SK-N-SH treated with all-trans-retinoic acid at 6 μM for 48 hours (cell line): ENCODE results near the gene EARS2.

Experiments used
- ATAC-seq: fragments of 200-7000 bp; cut with Tn5 transposase; 3 replicates; pipeline ENCODE4 v1.9.1; 2020; ENCODE audit warnings: mild to moderate bottlenecking, moderate library complexity
- ARNTL ChIP-seq: fragments of 450-650 bp; formaldehyde crosslinking; IDR thresholded peaks from 2 replicates; pipeline ENCODE4 v1.5.0; 2020; ENCODE audit warnings: low read depth, mild to moderate bottlenecking, moderate library complexity, borderline replicate concordance
- BACH2 ChIP-seq: fragments of 250-450 bp; sonication (Bioruptor Pico); IDR thresholded peaks from 2 replicates; pipeline ENCODE4 v1.9.0; 2021; ENCODE audit warnings: mild to moderate bottlenecking, borderline replicate concordance
- CREB5 ChIP-seq: fragments of 250-450 bp; sonication (Bioruptor Pico); IDR thresholded peaks from 2 replicates; pipeline ENCODE4 v1.5.1; 2020; ENCODE audit warnings: low read depth, mild to moderate bottlenecking, moderate library complexity
- CSRNP3 ChIP-seq: fragments of 250-450 bp; sonication (Bioruptor Pico); IDR thresholded peaks from 2 replicates; pipeline ENCODE4 v1.5.1; 2021; ENCODE audit warnings: mild to moderate bottlenecking, moderate library complexity
- ESRRG ChIP-seq: fragments of 250-450 bp; sonication (Bioruptor Pico); IDR thresholded peaks from 2 replicates; pipeline ENCODE4 v1.6.1; 2021; ENCODE audit warnings: mild to moderate bottlenecking
- GLIS3 ChIP-seq: fragments of 250-450 bp; sonication (Bioruptor Pico); IDR thresholded peaks from 2 replicates; pipeline ENCODE4 v1.5.0; 2020; ENCODE audit warnings: mild to moderate bottlenecking, moderate library complexity
- ISL1 ChIP-seq: fragments of 250-450 bp; sonication (Bioruptor Pico); IDR thresholded peaks from 2 replicates; pipeline ENCODE4 v2.1.2; 2022; ENCODE audit warnings: mild to moderate bottlenecking, moderate library complexity
- OSR1 ChIP-seq: fragments of 250-450 bp; sonication (Bioruptor Pico); IDR thresholded peaks from 2 replicates; pipeline ENCODE4 v1.8.0; 2022; ENCODE audit warnings: moderate library complexity, mild to moderate bottlenecking, inconsistent platforms
- POU6F1 ChIP-seq: fragments of 250-450 bp; sonication (Bioruptor Pico); IDR thresholded peaks from 2 replicates; pipeline ENCODE4 v1.8.0; 2021; ENCODE audit warnings: low read depth, mild to moderate bottlenecking, moderate library complexity, borderline replicate concordance
- PPARA ChIP-seq: fragments of 250-450 bp; sonication (Bioruptor Pico); IDR thresholded peaks from 2 replicates; pipeline ENCODE4 v1.5.0; 2020; ENCODE audit warnings: mild to moderate bottlenecking, borderline replicate concordance
- RARB ChIP-seq: fragments of 250-450 bp; sonication (Bioruptor Pico); IDR thresholded peaks from 2 replicates; pipeline ENCODE4 v1.8.0; 2021; ENCODE audit warnings: mild to moderate bottlenecking, moderate library complexity
- SNAI2 ChIP-seq: fragments of 250-450 bp; sonication (Bioruptor Pico); IDR thresholded peaks from 2 replicates; pipeline ENCODE4 v1.5.0; 2020; ENCODE audit warnings: mild to moderate bottlenecking, moderate library complexity
- TOX ChIP-seq: fragments of 250-450 bp; sonication (Bioruptor Pico); IDR thresholded peaks from 2 replicates; pipeline ENCODE4 v1.8.0; 2021; ENCODE audit warnings: mild to moderate bottlenecking, moderate library complexity, borderline replicate concordance
- TSHZ2 ChIP-seq: fragments of 250-450 bp; sonication (Bioruptor Pico); IDR thresholded peaks from 2 replicates; pipeline ENCODE4 v1.5.0; 2020; ENCODE audit warnings: mild to moderate bottlenecking, moderate library complexity
- ZC3H10 ChIP-seq: fragments of 250-450 bp; sonication (Bioruptor Pico); IDR thresholded peaks from 2 replicates; pipeline ENCODE4 v1.5.1; 2021; ENCODE audit warnings: mild to moderate bottlenecking, moderate library complexity
- ZFP3 ChIP-seq: fragments of 250-450 bp; sonication (Bioruptor Pico); IDR thresholded peaks from 2 replicates; pipeline ENCODE4 v1.5.0; 2020; ENCODE audit warnings: mild to moderate bottlenecking, moderate library complexity
- ZFP30 ChIP-seq: fragments of 450-650 bp; formaldehyde crosslinking; IDR thresholded peaks from 2 replicates; pipeline ENCODE4 v1.5.0; 2022; ENCODE audit warnings: mild to moderate bottlenecking, moderate library complexity
- ZNF565 ChIP-seq: fragments of 450-650 bp; formaldehyde crosslinking; conservative IDR thresholded peaks from 2 replicates; pipeline ENCODE4 v1.5.0; 2020; ENCODE audit warnings: low read depth, mild to moderate bottlenecking, moderate library complexity
- ZNF70 ChIP-seq: fragments of 450-650 bp; formaldehyde crosslinking; IDR thresholded peaks from 2 replicates; pipeline ENCODE4 v1.5.0; 2020; ENCODE audit warnings: mild to moderate bottlenecking, moderate library complexity
- ZNF8 ChIP-seq: fragments of 450-650 bp; formaldehyde crosslinking; IDR thresholded peaks from 2 replicates; pipeline ENCODE4 v1.5.0; 2020; ENCODE audit warnings: mild to moderate bottlenecking, moderate library complexity

The EARS2 gene

GRCh38 chr16:23538919-23539278 is 18.3 kb downstream of the EARS2 start:
- no peak for TF ChIP-seq ARNTL (CRISPR knock-in tag)
- TF ChIP-seq SNAI2 (CRISPR knock-in tag): no peak
- no peak for TF ChIP-seq TOX
- TF ChIP-seq ZNF8 (CRISPR knock-in tag): no peak
- no peak for TF ChIP-seq POU6F1 (CRISPR knock-in tag)
- no peak for TF ChIP-seq CREB5 (CRISPR knock-in tag)
- no peak for TF ChIP-seq OSR1
- TF ChIP-seq GLIS3 (CRISPR knock-in tag): no peak
- no peak for TF ChIP-seq ZFP3 (CRISPR knock-in tag)
- TF ChIP-seq CSRNP3 (CRISPR knock-in tag): no peak
- no peak for TF ChIP-seq TSHZ2 (CRISPR knock-in tag)
- TF ChIP-seq ISL1: no peak; the same call in 1 of the 2 replicates
- no peak for TF ChIP-seq ESRRG (CRISPR knock-in tag)
- no peak for TF ChIP-seq BACH2 (CRISPR knock-in tag)
- no peak for TF ChIP-seq PPARA (CRISPR knock-in tag)
- TF ChIP-seq RARB (CRISPR knock-in tag): no peak
- no peak for TF ChIP-seq ZNF565
- TF ChIP-seq ZC3H10 (CRISPR knock-in tag): no peak
- TF ChIP-seq ZFP30: no peak
- TF ChIP-seq ZNF70: no peak
- TF ChIP-seq, all 23 proteins: peak for 0
- no peak; the same call in 1 of the 3 replicates for ATAC-seq

GRCh38 chr16:23537390-23537789 is 19.8 kb downstream of the EARS2 start:
- ATAC-seq: no peak
- no peak for TF ChIP-seq ZFP30

- TF ChIP-seq PPARA (CRISPR knock-in tag) (no peak), ZNF565 (no peak), ZFP30 (no peak), ESRRG (CRISPR knock-in tag) (no peak), ZFP3 (CRISPR knock-in tag) (no peak), CREB5 (CRISPR knock-in tag) (no peak), CSRNP3 (CRISPR knock-in tag) (no peak), POU6F1 (CRISPR knock-in tag) (no peak)
- ATAC-seq: peak; percentile 32; the same call in 2 of the 3 replicates
Observed at GRCh38 chr16:23535901-23536300, 21.2 kb downstream of the EARS2 start.
